GM13977 (cell line): ENCODE data around the gene CHST12.
"Not testable (repeated sequence)": the region's sequence is repeated elsewhere in the genome, so short reads cannot be mapped to it uniquely, and the experiment has no call there.

Source experiments
- DNase-seq: peaks from one replicate; pipeline ENCODE4 v3.0.0; 2012; ENCODE audit warnings: low spot score
- in situ Hi-C: fragments of 300-500 bp; cut with MboI; formaldehyde crosslinking; loops from one replicate; pipeline ENCODE4 v1.12.0; 2022; ENCODE audit warnings: low sequenced_read_pairs, low pct_unique_long_range_greater_than_20kb, mixed read lengths, inconsistent platforms; ENCODE audit not compliant: unreplicated experiment
- TF ChIP-seq, protein P1 (sequence below): IDR thresholded peaks from 2 replicates; pipeline ENCODE4 v1.5.1; 2012; ENCODE audit warnings: mild to moderate bottlenecking, control low read depth; ENCODE audit not compliant: insufficient read depth; ENCODE audit errors: extremely low read depth, missing control alignments

Gene CHST12

DNA sequence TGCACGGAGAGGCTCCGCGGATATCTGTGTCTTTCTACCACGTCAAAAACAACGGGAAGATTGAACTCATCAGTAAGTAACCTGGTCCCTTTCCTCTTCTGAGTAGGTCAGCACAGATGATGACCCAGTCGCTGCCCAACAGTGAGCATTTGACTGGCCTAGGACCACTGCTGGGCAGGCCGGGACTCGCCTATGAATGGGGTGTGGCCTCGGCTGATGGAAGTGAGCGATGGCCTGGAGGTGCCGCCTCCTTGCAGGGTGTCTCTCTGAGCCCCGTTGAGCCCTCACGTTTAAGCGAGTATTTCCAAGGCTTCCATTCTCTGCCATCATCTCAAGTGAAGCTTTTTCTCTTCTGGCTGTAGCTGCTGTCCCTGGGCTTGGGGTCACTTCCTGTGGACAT lies 30.7 kb upstream of the CHST12 start:
- in situ Hi-C loops = no loop called here
- TF ChIP-seq, protein P1, sequence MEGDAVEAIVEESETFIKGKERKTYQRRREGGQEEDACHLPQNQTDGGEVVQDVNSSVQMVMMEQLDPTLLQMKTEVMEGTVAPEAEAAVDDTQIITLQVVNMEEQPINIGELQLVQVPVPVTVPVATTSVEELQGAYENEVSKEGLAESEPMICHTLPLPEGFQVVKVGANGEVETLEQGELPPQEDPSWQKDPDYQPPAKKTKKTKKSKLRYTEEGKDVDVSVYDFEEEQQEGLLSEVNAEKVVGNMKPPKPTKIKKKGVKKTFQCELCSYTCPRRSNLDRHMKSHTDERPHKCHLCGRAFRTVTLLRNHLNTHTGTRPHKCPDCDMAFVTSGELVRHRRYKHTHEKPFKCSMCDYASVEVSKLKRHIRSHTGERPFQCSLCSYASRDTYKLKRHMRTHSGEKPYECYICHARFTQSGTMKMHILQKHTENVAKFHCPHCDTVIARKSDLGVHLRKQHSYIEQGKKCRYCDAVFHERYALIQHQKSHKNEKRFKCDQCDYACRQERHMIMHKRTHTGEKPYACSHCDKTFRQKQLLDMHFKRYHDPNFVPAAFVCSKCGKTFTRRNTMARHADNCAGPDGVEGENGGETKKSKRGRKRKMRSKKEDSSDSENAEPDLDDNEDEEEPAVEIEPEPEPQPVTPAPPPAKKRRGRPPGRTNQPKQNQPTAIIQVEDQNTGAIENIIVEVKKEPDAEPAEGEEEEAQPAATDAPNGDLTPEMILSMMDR = no peak
- no peak for DNase-seq

DNA sequence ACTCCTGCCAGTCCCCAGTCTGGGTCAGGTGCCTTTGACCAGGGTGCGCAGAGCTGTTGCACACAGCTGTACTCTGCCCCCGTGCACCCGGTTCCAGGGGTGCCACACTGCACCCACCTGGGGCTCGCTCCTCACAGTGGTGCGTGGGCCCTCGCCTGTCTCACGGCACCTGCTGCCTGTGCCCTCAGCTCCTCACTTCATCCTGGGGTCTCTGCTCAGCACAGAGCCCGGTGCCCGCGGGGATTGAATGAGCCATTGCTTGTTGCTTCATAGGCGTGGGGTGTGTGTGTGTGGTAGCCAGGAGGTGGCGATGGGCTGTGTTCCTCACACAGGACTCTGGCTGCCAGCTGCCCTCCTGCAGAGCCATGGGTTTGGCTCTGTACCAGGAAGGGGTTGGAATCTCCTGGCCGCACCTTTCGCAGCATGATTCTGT lies 30.3 kb upstream of the CHST12 start:
- in situ Hi-C loops = no loop called here
- TF ChIP-seq, protein P1 = no peak
- DNase-seq = no peak

DNA sequence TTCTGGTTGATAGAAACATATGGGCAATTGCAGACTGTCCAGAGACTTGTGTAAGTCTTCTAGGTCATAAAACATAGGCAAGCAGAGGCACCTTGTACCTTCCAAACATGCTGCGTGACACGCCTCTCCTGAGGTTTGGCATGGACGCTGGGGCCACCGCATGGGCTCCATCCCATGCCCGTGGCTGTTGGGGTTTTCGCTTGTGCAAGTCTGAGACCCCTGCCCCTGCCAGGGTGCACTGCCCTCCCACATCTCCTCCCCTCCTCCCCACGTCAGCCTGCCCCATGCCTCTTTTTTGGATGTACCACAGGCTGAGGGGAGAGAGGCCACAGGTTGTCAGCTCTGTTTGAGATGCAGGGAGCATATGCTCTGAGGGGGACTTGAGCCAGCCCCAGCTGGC lies 29.8 kb upstream of the CHST12 start:
- TF ChIP-seq, protein P1 = no peak
- no peak for DNase-seq
- in situ Hi-C loops = no loop called here

DNA sequence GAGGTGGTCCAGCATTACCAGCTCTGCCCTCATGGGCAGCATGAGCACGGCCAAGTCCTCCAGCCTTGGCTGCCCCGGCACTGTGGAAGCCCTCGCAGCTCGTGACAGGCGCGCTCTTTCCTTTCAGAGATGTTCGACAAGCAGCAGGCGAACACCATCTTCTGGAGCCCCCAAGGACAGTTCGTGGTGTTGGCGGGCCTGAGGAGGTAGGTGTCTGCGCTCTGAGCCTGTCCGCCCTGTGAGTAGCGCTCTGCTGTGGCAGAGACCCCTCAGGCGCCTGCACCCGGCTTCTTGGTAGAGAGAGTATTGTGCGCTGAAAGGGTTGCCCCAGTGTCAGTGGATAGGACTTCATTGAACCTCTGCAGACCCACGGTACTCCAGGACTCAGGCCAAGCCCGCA lies 29.0 kb upstream of the CHST12 start:
- no peak for DNase-seq
- TF ChIP-seq, protein P1 = no peak
- in situ Hi-C loops = no loop called here

DNA sequence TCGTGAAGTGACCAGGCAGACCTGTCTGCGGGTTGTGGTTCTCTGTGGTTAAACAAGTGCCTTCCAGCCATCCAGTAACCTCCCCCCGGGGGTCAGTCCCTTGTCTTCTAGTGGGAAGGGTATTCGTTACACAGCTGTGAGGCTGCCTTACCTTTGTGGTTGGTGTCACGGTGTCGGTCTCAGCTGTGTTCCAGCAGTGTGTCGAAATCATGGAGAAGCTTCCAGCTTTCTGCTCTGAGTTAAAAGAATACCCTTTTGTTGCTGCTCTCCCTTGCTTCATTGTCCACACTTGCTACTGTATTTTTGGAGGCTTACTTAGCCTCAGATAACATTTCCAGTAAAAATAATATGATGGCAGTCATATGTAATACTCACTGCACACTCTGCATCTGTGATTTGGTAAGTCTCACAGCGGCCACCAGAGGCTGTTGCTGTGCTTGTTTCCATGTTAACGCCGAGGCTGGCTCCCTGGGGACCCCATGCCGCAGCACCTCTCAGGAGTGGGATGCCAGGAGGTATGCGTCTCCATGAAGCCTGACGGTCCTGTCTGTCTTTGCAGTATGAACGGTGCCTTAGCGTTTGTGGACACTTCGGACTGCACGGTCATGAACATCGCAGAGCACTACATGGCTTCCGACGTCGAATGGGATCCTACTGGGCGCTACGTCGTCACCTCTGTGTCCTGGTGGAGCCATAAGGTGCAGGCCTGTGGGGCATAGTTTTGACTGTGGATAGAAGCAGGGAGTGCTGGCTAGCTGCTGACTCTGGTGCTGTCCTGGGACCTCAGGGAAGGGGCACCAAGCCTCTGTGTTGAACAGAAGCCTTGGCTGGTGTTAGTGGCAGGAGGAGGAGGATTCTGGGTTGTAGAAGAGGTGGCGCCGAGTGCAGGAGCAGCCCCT lies 28.3 kb upstream of the CHST12 start:
- in situ Hi-C loops = no loop called here
- TF ChIP-seq, protein P1 = no peak
- DNase-seq = no peak

DNA sequence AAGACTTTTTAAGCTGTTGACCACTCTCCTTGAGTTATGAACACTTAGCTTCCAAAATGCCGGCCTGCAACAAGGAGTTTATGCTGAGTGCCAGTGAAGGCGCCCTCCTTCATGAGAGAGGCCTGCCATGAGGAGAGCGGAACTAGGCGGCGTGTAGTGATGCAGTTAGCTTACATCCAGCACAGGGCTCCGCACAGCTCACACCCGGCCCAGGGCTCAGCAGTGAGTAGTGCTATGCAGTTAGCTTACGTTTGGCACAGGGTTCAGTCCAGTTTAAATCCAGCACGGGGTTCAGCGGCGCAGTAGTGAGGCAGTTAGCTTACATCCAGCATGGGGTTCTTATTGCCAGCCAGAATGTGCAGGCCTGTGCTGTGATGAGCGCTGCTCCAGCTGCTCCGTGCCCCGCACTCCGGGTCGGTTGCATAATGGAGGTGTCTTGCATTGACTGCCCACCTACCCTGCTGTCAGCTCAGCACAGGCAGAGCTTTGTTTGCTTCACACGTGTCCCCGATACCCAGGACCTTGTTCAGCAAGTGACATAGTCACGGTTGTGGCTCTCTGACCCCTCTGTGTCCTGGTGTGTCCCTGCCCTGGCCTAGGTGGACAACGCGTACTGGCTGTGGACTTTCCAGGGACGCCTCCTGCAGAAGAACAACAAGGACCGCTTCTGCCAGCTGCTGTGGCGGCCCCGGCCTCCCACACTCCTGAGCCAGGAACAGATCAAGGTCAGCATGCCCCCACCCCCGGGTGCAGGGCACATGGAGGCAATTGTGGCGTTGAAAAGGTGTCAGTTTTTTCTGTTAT lies 26.9 kb upstream of the CHST12 start:
- in situ Hi-C loops = no loop called here
- DNase-seq = no peak

DNA sequence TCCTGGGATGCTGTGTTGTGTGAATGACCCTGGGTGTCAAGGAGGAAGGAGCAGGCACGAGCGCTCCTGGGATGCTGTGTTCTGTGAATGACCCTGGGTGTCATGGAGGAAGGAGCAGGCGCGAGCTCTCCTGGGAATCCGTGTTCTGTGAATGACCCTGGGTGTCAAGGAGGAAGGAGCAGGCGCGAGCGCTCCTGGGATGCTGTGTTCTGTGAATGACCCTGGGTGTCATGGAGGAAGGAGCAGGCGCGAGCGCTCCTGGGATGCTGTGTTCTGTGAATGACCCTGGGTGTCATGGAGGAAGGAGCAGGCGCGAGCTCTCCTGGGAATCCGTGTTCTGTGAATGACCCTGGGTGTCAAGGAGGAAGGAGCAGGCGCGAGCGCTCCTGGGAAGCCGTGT lies 25.9 kb upstream of the CHST12 start:
- in situ Hi-C loops, DNase-seq: not testable (repeated sequence)

More for the DNA sequence above, 26.9 kb upstream of the CHST12 start:
- TF ChIP-seq, protein P1 = no peak

DNA sequence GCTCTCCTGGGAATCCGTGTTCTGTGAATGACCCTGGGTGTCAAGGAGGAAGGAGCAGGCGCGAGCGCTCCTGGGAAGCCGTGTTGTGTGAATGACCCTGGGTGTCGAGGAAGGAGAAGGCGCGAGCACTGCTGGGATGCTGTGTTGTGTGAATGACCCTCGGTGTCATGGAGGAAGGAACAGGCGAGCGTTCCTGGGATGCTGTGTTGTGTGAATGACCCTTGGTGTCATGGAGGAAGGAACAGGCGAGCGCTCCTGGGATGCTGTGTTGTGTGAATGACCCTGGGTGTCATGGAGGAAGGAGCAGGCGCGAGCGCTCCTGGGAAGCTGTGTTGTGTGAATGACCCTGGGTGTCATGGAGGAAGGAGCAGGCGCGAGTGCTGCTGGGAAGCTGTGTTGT lies 25.3 kb upstream of the CHST12 start:
- in situ Hi-C loops, DNase-seq: not testable (repeated sequence)
